NCI-H187 (cell line): Measurements from ENCODE around the gene HIPK2.
"Not testable (repeated sequence)": the region's sequence is repeated elsewhere in the genome, so short reads cannot be mapped to it uniquely, and the experiment has no call there.

Experiments used
- DNase-seq, 2 experiments: peaks; one replicate each; lab custom pipeline; 2025; lab: John Stamatoyannopoulos, UW

The HIPK2 gene

DNA sequence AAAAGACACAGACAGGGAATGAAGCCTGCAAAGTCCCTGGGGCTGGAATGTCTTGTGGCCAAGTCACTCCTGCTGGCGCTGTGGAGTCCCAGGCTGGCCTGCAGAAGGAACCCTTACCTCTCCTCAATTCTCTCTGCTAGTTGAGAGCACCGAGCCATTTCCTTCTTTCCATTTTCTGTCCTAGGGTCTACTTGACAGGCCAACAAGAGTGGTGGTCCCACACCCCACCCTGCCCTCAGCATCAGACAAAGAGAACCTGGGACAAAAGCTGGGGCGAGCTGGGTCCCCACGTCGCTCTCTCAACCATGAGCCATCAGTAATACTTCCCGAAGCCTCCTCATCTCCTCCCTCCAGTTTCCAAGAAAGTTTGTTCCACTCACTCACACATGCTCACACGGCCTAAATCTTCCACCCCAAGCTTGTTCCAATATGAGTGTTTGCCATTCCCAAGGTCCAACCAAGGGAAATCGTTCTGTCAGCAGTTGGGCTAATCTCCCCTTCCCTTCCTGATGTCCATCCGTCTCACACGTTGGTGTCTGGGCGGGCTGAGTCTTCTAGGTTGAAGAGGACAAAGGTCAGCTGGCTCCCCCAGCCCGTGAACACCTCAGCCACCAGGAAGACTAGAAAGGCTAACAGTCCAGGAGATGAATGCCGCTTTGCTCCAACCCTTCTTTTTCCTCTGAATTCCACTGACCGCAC, 210.0 kb downstream of the HIPK2 start:
- DNase-seq: no peak

DNA sequence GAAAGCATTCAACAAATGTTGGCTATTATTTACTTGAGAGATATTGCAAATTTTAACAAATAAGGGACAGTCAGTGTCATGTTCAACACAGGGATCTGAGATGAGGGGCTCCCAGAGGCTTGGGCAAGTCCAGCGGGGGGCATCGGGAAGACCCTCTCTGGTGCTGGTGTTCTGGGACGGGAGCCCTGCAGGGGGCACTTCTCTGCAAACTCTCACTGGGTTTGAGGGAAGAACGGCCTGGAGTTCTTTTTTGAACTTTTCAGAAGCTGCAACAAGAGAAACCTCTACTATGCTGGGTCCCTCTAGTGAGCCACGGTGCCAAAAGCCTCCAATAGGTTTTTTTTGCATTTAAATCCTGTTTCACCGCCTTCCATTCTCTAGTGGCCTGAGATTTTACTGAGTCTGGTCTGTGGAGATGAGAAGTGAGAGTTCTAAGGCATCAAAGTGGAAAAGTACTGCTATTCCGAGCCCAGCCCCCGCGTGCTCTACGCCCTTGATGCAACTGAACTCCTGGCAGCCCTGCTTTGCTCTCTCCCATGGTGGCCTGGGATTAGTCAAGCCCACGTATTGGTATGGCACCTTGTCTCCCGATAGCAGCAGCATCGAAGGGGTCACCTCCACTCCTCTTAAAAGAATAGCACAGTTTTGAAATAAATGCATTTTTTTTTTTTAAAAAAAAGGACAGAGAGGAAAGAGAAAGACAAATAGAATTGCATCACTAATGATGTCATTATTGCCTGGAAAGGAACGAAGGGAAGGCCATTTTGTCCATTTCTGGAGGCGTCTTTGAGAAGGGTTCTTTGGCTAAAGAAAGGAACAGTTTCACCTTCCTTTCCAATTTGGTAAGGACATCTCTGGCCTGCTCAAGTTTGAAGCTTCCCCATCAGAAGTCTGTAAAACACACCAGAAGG, 210.8 kb downstream of the HIPK2 start:
- no peak for DNase-seq

DNA sequence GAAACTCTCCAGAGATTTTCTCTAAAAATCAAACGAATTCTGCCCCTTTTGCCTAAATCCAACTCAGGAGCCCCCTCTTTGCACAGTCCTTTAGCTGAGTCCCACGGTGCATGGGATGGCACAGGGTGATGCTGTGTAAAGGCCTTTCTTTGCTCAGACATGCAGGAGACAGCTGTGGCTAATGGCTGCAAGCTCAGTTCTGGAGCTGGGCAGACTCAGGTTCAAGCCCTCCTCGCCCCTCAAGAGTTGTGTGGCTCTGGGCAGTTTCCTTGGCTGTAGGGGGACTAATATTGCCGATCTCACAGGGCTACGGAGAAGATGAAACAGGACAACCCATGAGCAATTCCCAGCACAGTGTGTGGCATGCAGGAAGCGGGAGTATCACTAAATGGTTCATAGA, 211.7 kb downstream of the HIPK2 start:
- DNase-seq: no peak

DNA sequence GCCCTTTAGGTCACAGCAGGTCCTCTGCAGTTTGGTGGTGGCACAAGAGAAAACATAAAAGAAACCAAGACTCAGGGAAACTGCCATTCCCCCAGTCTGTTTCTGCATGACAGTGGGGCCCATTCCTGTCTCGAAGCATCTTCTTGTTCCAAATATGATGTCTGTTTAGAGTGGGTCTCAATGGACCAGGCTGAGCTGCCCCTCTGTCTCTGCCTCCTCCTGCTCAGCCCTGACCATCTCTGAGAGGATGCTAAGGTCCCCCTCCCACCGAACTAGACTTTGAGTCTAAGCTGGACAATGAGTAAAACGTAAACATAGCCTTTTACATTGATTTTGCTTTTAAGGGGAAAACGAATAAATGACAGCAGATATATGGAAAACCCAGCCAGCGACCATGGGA, 213.9 kb downstream of the HIPK2 start:
- DNase-seq: no peak

DNA sequence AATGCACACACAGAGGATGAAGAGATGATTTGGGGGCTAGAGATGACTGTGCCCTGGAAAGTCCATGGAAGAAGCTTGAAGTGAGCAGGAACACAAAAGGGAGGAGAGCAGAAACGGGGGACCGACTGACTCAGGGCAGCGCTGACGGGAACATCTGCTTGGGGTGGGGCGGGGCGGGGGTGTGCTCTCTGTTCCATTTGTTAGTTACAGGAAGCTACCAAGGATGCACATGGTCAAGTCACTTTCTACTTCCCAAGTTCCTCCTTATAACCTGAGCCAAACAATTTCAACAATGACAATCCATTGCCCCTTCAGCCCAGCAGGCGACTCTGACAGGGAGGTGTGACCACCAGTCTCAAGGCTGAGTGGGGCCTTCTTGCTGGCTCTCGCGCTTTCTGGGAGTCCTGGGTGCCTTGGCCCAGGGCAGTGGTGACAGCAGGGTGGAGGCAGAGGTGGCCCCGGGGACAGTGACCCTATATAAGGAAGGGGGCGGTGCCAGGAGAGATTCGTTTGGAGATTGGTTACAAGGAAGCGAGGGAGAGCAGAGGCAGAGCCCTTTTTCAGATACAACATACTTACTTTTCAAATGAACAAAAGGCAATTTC, 214.7 kb downstream of the HIPK2 start:
- DNase-seq: no peak

DNA sequence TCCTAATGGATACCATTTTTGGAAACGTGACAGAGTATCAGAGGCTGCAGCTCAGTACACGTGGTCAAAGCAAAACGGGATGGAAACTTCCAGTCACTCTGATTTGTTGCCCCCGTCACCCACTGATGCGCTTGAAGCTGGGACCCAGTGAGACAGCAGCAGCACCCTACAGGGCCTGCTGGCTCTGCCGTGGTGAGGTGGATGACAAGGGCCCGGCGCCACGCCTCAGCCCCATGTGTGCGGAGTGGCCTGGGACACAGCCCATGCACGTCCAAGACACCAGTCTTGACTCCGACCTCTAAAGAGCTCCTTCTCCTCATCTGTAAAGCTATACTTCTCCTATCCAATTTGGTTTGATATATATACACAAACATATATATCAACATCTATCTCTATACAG, 215.3 kb downstream of the HIPK2 start:
- DNase-seq: no peak

DNA sequence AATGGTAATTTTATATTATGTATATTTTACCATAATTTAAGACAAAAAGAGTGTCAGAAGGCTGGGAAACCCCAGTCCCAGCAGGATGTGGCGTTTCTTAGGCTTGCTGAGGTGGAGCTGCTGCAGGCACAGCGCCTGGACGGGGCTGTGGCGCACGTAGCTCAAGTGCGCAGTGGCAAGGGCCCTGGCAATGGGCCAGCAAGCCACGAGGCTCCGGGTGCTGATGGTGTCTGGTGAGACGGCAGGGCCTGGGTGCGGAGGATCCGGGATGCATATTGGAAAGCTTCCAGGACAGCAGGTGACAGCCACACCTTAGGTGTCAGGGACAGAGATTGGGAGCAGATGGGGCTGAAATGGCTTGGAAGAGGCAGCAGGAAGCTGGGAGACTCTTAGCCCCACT, 217.1 kb downstream of the HIPK2 start:
- DNase-seq: peak; percentile 87 to 95

DNA sequence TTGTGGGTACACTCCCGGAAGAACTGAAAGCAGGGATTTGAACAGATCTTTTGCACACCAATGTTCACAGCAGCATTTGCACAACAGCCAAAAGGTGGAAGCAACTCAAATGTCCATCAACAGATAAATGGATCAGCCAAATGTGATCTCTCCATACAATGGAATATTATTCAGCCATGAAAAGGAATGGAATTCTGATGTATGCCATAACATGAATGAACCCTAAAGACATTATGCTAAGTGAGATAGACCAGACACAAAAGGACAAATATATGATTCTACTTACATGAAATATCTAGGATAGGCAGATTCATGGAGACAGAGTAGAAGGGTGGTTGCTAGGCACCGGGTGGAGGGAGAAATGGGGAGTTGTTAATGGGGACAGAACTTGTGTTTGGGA, 217.6 kb downstream of the HIPK2 start:
- DNase-seq: no peak

DNA sequence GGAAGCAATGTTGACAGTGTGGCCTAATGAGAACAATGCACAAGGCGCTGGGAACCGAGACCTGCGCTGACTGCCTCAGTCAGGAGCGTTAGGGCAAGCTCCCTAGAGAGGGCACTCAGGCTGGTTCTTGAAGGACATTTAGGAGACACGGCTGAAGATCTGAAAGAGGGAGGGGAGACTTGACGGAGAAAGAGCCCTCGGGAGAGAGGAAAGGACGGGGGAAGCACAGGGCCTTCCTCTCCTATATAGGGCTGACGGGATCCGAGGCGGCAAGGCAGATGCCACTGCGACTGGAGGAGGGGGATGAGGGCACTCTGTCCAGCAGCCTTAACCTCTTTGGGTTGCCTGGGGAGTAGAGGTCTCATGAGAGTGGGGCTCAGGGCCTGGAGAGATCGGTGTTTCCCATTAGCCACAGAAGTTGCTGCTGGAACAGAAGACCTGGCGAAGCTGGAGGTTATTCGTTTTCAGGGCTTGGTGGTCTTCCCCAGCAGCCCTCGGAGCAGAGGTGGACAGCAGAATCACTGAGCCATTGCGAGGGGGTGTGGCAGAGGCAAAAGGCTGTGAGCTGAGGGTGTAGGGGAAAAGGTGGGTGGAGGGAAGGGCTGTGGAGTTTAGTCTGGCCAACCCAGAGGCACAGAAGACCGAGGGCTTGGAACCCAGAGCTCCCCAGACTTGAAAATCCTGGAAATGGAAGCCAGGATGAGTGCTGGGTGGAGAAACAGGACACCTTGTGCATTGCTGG, 218.3 kb downstream of the HIPK2 start:
- no peak for DNase-seq

DNA sequence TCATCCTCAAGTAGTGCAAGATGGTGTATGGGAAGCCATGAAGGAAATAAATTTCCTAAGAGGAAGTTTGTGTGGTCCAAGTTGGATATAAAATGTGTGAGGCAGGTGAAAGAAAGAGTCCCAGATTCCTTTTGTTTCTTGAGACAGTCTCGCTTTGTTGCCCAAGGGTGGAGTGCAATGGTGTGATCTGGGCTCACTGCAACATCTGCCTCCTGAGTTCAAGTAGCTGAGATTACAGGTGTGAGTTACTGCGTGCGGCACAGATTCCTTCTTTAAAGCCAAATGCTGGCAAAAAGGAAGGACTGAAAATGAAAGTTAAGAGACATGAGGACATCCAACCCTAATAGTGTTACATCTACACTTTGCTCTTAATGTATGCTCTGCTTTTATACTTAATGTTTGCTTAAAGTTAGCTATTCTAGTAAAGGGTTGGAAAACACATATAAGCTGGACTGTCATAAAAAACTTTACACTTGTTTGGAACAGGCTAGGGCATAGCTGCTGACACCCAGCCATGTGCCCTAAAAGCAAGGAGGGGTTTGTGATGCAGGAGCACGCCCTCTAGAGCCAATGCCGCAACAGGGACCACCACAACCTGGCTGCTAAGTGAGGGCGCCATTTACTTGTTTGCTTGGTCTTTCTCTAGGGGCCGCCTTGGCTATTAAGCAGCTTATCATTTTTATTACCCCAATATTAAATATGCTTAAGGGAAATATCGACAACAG, 219.8 kb downstream of the HIPK2 start:
- no peak for DNase-seq

DNA sequence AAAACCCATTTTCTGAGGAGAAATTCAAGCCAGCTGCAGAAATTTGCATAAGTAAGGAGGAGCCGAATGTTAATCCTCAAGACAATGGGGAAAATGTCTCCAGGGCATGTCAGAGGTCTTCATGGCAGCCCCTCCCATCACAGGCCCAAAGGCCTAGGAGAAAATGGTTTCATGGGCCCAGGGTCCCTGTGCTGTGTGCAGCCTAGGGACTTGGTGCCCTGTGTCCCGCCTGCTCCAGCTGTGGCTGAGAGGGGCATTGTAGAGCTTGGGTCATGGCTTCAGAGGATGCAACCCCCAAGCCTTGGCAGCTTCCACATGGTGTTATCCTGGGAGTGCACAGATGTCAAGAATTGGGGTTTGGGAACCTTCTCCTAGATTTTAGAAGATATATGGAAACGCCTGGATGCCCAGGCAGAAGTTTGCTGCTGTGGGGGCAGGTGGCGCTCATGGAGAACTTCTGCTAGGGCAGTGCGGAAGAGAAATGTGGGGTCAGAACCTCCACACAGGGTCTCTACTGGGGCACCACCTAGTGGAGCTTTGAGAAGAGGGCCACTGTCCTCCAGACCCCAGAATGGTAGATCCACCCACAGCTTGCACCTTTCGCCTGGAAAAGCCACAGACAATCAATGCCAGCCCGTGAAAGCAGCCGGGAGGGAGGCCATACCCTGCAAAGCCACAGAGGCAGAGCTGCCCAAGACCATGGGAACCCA, 223.7 kb downstream of the HIPK2 start:
- not testable (repeated sequence) for DNase-seq

DNA sequence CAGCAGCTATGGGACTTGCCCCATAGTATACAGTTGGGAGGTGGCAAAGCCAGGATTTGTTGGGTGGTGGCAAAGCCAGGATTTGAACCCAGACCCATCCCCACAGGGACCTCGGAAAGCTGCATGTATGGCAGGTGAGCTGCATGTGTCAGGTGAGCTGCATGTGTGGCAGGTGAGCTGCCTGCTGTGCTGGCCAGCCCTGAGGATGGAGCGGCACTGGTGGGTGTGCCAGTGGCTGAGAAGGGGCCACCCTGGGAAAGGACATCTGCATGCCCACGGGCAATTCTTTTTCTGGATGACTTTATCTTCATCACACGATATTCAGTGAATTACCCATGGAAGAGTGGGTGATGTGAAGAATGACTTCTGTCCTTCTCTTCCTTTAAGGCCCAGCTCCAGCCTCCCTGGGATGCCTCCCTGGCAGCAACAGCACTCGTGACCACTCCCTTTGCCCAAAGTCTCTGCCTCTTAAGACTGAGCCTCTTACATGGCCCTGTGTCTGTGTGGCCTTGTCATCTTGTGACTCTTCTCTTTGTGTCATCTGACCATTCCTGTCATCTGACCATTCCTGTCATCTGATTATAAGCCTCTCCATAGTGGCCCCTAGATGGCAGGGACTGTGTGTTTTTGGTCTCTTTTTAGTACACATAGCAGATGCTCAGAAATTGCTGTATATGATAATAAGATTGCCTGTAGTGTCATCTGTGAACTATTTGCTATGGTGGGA, 229.3 kb downstream of the HIPK2 start:
- no peak for DNase-seq

DNA sequence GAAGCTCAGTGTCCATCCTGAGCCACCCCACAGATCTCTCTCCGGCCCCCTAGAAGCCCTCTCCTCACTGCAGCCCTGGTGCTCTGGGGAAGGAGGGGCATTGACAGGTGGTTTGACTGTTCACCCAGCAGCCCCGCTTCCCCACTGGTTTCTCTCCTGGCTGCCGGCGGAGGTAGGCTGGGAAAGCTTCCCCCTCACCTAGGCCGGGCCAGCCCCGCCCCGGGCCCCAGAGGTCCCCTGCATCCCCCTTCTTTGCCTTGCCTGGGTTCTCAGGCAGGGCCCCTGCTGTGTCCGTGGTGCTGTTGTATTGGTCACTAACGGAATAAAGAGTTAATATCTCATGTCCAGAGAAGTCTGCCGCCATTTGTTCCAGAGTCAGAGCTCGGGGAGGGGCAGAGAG, 233.2 kb downstream of the HIPK2 start:
- DNase-seq: no peak

DNA sequence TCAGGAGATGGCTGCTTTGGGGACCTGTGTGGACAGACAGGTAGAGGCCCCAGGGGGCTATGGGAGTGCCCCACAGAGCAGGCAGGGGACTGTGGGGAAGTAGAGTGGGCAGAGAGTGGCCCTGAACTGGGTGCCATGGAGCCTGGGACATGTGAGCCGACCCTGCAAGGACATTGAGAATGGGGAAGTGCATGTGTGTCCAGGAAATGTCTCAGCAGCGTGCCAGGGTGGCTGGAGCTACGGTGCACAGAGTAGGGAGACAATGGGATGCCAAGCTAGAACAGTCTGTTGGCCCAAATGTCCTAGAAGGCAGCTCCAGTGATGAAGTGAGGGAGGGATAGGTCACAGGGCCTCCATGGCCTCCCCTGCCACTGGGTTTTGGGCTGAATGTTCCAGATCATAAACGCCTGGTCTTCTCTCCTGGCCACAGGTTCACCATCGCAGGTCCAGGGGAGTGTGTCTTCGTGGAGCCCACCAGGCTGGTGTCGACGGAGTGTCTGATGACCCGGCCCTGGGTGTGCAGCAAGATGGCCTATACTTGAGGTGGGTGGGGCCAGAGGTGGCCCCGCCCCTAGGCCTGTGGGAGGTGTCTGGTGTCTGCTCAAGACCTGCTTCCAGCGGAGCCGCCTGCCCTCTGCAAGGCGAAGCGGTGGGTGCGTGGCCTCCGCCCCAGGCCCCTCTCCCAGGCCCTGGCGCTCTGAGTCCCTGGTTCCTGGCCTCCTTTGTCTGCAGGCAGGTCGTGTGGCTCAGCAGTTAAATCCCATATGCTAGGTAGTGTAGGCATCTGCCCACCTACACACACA, 233.8 kb downstream of the HIPK2 start:
- DNase-seq: peak in 1 of 2 experiments; percentile 11

DNA sequence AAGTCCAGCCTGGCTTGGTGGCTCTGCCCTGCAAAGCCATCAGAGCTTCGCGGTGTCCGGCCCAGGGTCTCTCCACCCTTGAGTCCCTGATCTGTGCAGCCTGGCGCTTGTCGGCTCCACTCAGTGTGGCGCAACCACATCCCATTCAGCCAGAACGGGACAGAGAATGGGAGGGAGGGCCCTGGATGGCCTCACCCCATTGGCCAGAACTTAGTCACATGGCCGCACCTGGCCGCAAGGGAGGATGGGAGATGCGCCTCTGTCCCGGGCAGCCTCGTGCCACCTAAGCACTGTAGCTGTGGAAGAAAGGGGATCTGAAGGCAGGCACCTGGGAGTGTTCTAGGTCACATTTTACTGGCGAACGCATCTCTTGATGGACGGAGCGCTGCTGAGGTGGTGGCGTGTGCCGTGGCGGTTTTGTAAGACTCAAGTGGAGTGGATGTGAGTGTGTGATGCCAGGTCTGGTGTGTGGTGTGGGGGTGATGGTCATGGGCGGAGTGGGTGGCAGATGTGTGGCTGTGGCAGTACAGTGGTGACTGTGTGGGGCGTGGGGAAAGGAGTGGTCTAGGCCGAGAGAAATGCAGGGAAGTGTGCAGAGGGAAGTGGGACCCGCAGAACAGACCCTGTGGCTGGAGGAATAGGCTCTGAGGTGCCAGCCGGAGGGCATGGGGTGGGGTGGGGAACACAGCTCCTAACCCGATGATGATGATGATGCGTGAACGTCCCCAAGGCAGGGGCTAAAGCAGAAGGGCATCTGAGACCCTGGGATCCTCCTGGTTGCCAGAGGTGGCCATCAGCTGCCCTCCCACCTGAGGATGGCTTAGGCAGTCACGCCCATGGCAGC, 235.3 kb downstream of the HIPK2 start:
- DNase-seq: no peak

DNA sequence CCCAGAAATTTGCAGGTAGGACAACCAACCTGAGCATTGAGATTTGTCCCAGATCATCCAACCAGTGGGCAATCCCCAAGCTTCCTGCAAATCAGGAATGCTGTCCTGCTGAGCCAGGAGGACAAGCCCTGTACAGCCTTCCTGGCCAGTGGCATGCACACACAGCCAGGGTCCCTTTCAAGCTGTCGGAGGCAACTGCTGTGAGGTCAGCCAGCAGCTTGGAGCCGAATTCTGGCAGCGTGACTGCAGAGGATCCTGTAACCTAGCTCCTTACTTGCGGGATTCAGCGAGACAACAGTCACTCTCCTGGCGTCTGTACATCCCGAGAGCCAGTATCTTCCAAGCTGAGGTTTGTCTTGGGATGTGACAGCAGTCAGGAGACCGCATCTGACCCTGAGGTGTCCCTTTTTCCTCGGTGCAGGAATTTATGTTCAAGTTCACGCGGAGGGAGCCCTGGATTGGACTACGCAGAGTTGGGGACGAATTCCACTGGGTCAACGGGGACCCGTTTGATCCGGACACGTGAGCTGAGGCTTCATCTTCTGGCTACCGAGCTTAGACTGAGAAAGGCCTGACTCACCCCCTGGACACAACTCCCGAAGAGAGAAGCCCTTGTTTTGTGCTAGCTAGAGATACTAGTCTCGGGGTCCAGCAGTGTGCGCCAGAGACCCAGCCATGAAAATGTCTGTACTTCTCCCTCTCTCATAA, 236.0 kb downstream of the HIPK2 start:
- DNase-seq: no peak

DNA sequence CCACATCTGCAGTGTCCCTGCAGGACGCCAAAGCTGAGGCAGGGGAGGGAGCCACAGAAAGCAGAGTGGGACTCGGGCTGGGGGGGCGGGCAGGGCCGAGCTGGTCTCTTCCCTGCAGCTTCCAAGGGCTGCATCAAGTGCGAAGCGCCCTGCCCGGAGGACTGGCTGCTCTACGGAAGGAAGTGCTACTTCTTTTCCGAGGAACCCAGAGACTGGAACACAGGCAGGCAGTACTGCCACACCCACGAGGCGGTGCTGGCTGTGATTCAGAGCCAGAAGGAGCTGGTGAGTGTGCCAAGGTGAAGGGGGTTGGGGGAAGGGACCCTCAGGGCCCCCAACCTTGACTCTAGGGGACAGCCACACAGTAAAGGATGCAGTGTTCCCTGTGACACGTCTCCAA, 237.6 kb downstream of the HIPK2 start:
- DNase-seq: no peak
